MV-4-11 (cell line): ENCODE measurements around the gene DOK5.
"Not testable (repeated sequence)": the region's sequence is repeated elsewhere in the genome, so short reads cannot be mapped to it uniquely, and the experiment has no call there.

ENCODE experiments used
- DNase-seq: peaks from one replicate; lab custom pipeline; 2025; lab: John Stamatoyannopoulos, UW

Gene DOK5

DNA sequence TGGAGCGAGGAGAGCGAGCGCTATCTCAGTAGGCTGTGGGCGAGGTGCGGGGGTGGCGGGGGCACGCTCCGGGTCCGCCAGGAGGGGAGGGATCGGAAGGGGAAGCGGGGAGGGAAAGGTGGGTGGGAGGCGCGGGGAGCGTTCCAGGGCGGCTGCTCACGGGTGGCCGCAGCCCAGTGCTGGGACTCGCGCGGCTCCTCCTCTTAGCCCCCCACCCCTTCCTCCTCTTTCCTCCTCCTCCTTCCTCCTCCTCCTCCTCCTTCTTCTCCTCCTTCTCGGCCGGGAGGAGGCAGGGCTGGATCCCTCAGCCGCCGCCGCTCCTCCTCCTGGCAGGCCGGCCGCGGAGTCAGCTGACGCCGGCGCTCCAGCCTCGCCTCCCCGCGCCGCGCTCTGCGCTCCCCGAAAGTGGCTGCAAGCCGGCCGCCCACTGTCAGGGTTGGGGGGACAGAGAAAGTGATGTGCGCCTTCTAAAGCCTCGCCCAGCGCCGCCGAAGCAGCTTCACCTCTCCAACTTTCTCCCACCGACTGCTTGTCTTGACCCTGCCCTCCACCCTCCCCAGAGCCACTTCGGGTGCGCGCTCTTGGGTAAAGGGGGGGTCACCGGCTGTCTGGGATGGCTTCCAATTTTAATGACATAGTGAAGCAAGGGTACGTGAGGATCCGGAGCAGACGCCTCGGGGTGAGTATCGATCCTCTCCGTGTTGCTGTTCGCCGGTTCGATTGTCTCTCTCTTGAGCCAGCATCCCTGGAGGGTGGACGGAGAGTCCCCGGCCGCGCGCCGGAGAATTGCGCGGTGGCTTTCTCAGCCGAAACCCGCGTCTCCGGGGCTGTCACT lies at the start of gene DOK5:
DOK5 (plus strand) TSS at position 260 of the 835 bp plus-strand sequence; CDS start at position 614, 354 bp downstream.
- no peak for DNase-seq

GRCh38 chr20:54429364-54429763 lies 46.0 kb upstream of the DOK5 start:
- no peak for DNase-seq

DNA sequence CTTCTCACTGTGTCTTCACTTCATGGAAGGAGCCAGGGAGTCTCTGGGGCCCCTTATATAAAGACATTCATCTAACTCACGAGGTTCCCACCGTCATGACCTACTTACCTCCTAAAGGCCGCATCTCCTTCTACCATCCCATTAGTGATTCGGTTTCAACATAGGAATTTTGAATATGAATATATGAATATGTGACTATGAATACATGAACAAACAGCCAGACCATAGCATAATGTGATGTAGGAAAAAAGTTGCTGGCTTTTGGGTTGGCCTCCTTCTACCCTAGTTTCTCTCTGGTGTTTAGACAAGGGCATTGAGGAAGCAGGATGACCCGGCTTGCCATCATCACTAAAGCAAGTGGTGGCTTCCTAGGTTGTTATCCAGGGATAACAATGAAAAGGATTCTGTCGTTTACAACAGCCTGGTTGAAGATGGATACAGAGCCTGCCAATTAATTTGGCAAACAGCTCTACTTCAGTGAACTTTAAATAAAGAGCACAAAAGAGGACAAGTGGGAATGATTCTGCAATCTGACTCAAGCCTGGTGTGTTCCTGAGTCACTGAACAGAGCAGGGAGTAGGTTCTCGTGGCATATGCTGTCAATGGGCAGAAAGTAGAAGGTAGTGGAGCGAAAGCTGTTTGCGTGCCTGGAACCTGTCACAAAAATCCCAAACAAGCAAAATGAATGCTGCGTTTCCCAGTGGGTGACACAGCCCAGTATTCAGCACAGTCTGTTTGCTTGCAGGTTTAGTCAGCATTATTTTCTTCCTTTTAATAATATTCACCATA lies 44.0 kb upstream of the DOK5 start:
- DNase-seq: no peak

GRCh38 chr20:54432966-54433365 lies 42.4 kb upstream of the DOK5 start:
- no peak for DNase-seq

- no peak for DNase-seq
These were observed 41.8 kb upstream of the DOK5 start for GRCh38 chr20:54433636-54434035.

- no peak for DNase-seq
These were observed 41.2 kb upstream of the DOK5 start for GRCh38 chr20:54434196-54434595.

DNA sequence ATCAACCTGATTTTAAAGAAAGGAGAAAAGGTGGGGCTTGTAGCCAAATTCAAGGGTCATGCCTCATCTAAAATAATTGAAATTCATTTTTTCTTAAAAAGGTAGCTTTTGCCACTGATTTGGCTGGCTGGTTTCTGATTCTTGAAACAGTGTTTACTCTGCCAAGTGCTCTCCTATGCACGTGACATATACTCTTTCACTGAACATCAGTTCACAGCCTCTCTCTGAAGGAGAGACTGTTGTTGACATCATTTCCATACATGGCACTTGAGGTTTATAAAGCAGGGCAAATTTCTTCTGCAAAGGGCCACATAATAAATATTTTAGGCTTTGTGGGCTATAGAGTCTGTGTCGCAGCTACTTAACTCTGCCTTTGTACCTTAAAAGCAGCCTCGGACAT lies 40.4 kb upstream of the DOK5 start:
- DNase-seq: no peak

DNA sequence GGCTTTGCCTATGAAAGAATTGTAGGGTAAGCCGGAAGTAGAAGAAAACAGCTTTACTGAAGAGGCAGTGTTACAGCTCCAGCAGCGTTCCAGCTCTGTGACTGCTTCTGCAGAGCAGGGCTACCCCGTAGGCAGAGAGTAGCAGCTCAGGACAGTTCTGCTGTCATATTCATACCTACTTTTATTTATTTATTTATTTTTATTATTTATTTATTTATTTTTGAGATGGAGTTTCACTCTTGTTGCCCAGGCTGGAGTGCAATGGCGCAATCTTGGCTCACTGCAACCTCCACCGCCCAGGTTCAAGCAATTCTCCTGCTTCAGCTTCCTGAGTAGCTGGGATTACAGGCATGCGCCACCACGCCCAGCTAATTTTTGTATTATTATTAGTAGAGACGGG lies 39.0 kb upstream of the DOK5 start:
- DNase-seq: not testable (repeated sequence)

DNA sequence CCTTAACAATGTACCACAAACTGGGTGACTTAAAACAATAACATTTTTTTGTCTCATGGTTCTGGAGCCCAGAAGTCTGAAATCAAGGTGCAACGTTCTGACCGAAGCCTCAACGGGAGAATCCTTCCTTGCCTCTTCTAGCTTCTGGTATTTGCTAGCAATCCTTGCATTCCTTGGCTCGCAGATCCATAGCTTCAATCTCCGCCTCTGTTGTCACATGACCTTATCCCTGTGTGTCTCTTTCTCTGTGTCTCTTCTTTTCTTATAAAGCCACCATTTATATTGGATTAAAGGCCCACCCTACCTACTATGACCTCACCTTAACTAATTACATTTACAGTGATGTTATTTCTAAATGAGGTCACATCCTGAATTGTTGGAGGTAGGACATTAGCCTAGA lies 37.2 kb upstream of the DOK5 start:
- DNase-seq: no peak

DNA sequence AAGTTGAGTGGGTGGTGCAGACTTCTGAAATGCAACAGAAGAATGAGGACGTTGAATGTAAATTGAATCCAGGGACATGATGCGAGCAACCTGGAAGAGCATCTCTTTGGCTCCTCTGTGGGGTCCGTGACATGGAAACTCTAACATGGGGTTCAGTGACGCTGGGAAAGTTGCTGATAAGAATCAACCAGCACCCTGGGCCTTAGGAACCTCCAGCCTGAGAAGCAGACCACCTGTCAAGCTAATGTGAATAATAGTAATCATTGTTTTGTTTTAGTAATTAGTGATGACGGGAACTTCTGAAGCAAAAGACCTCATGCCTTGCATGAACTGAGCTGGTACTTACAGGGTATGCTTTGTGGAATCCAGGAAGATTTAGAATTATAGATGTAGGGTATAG lies 25.2 kb upstream of the DOK5 start:
- DNase-seq: no peak

- DNase-seq: no peak
These were observed 24.2 kb upstream of the DOK5 start for GRCh38 chr20:54451171-54451570.

DNA sequence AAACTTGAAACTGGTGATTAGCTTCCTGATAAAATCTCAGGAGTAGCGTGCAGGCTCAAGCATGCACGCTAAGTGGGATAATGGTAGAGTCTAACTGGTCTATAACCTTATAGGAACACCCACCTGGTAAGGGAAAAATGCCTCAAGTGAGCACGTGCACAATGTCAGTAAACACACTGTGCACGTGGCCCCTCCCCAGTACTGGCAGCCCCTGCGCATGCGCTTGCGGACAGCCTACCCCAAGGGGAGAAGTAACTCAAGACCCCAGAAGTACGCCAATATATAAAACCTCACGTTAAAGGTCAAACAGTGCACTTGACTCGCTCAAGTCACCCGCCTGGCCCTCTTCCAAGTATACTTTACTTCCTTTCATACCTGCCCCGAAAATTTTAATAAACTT lies 23.1 kb upstream of the DOK5 start:
- DNase-seq: no peak

DNA sequence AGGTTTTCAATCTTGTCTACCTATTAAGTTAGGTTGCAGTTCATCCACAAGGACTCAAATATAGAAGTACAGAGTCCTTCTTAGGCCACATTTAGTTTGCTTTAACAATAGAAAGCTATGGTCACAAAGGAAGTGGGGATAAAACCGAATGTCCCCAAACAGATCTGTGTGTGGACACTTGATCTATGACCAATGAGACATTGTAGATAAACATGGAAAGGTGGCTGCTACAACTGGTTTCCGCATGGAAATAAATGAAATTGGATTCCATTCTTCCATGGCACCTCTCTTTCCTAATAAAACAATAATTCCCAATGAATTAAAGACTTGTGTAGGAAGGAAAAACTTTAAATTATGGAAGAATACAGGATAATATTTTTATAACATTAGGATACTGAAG lies 20.4 kb upstream of the DOK5 start:
- DNase-seq: no peak

- DNase-seq: no peak
These were observed 19.0 kb upstream of the DOK5 start for GRCh38 chr20:54456423-54456822.

GRCh38 chr20:54456961-54457360 lies 18.4 kb upstream of the DOK5 start:
- no peak for DNase-seq

DNA sequence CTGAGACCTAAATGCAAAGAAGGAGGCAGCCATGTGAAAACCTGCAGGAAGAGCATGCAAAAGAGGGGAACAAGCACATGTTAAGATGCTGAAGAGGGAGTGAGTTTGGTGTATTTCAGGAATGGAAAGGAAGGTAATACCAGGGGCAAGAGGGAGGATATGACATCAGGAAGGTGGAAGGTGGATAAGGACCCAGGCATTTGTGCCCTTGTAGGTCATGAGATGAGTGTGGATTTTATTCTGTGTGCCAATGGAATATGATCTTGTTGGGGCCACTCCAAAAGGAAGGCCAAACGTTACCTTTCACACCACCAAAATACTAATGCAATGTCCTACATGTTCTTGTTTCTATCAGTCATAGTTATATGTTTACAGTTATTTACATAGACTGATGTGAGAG lies 17.2 kb upstream of the DOK5 start:
- no peak for DNase-seq

DNA sequence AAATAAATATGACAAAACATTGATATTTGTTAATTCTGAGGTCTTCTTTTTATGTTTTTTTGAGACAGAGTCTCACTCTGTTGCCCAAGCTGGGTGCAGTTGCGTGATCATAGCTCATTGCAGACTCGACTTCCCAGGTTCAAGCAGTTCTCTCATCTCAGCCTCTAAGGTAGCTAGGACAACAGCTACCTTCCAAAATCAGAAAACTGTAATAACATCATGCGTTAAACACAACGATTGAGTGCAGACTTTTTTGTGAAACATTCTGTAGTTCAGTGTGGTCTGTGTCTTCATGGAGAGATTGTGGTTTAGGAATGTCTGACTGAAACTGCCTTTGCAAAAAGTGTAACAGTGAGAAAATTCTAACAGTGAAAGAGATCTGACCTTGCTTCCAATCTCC lies 16.1 kb upstream of the DOK5 start:
- no peak for DNase-seq

- DNase-seq: no peak
These were observed 11.4 kb upstream of the DOK5 start for GRCh38 chr20:54464003-54464402.

GRCh38 chr20:54466127-54466526 lies 9.3 kb upstream of the DOK5 start:
- DNase-seq: no peak

DNA sequence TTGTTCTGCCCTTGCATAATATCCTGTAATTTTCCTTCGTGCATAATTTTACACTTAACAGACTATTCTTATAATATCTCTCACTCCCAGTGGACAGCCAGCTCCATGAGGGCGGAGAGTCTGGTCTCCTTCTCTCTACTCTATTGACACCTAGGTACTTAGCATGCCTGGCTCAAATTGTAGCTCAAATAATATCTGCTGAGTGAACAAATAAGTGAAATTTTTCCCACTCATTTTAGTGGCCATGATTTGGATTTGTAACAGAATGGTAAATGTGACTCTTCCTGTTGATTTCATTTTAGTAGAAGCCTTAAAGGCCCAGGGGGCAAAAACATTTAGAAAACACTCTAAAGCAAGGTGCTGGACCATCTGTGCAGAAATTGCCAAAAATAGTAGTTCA lies 7.8 kb upstream of the DOK5 start:
- no peak for DNase-seq

- no peak for DNase-seq
These were observed 7.3 kb upstream of the DOK5 start for GRCh38 chr20:54468082-54468481.

DNA sequence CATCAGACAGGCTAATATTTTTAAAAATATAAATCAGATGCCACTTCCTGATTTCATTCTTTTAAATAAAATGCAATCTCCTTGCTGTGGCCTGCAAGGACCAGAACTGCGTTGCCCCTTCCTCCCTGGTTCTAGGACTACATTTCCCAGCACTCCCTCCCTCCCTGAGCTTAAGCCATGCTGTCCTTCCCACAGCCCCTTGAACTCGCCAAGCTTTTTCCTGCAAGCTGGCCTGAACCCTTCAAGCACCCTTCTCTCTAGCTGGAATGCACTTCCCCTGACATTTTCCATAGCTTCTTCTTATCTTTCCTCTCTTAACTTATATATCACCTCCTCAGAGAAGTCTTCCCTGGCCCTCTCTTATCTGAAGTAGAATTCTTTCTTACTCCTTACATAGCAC lies 6.1 kb upstream of the DOK5 start:
- DNase-seq: no peak

DNA sequence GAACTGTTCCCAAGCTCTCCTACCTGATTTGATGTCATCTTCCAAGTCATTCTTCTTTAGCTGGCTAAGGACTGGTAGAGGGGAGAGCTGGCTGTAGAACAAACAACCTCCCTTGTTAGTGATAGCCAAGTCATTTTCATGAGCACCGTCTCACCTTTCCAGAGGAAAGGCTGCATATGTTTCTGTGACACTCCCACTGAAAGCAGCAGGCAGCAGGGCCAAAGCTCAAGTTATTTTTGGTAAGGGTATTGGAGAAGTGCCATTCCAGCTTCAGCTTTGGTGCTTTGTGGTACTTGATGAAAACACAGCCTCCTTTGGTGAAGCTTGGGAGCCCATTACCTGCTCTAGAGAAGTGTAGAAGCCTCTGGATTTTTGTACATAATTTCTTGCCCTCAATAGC lies 5.4 kb upstream of the DOK5 start:
- no peak for DNase-seq
